K562 (cell line): ENCODE measurements around the gene NKAPL. TPM values are rescaled to one million over a fixed set of nuclear protein-coding genes. Genes with fewer than 3 reads are reported as not detected.

ENCODE experiments used
- BRCA1 ChIP-seq, 2 experiments: fragments of 450-650 bp in 1 of 2; sonication (generic) in 1 of 2; formaldehyde crosslinking in 1 of 2; IDR thresholded peaks; 2 replicates each; pipeline versions ENCODE4 v1.5.0 to v1.6.1; 2017 to 2020; ENCODE audit warnings: mild to moderate bottlenecking in 1 of 2, missing genetic modification reagents in 1 of 2
- CSDE1 ChIP-seq, 2 experiments: fragments of 450-650 bp; IDR thresholded peaks; 2 replicates each; pipeline ENCODE4 v1.6.1; 2016; ENCODE audit warnings: mild to moderate bottlenecking in 1 of 2
- DDX20 ChIP-seq: fragments of 450-650 bp; IDR thresholded peaks from 2 replicates; pipeline ENCODE4 v1.6.1; 2016; ENCODE audit warnings: missing genetic modification characterization, low read depth, mild to moderate bottlenecking, missing compliant biosample characterization, moderate library complexity
- GTF3C2 ChIP-seq: IDR thresholded peaks from 3 replicates; pipeline ENCODE4 v1.6.1; 2011; ENCODE audit warnings: borderline replicate concordance, mild to moderate bottlenecking, moderate library complexity; ENCODE audit not compliant: insufficient read length; ENCODE audit errors: extremely low read depth
- JUN ChIP-seq, 2 experiments: sonication (generic) in 1 of 2; formaldehyde crosslinking in 1 of 2; IDR thresholded peaks; 2 replicates each; pipeline versions ENCODE4 v1.6.1 to v1.8.0; 2012 to 2022; ENCODE audit warnings: borderline replicate concordance in 2 of 2, mild to moderate bottlenecking in 2 of 2, improper control_type of control experiment in 1 of 2, low read depth in 1 of 2, low read length in 1 of 2, missing genetic modification reagents in 1 of 2
- KAT8 ChIP-seq: fragments of 450-650 bp; IDR thresholded peaks from 2 replicates; pipeline ENCODE4 v1.6.1; 2016; ENCODE audit warnings: low read depth, mild to moderate bottlenecking
- NELFE ChIP-seq: IDR thresholded peaks from 2 replicates; pipeline ENCODE4 v1.6.1; 2011; ENCODE audit warnings: mild to moderate bottlenecking; ENCODE audit not compliant: insufficient read depth, insufficient read length
- NONO ChIP-seq, 2 experiments: fragments of 200-400 bp in 1 of 2; fragments of 450-650 bp in 1 of 2; formaldehyde crosslinking in 1 of 2; IDR thresholded peaks; 2 replicates each; pipeline ENCODE4 v1.6.1; 2017; ENCODE audit warnings: low read depth in 2 of 2, mild to moderate bottlenecking in 2 of 2, moderate library complexity in 2 of 2, low read length in 1 of 2
- SMARCB1 ChIP-seq: IDR thresholded peaks from 2 replicates; pipeline ENCODE4 v1.6.1; 2011; ENCODE audit warnings: improper control_type of control experiment, low read depth; ENCODE audit not compliant: insufficient read length
- SNIP1 ChIP-seq: fragments of 450-650 bp; IDR thresholded peaks from 2 replicates; pipeline ENCODE4 v1.7.1; 2017; ENCODE audit warnings: low read depth, mild to moderate bottlenecking
- SPI1 ChIP-seq: IDR thresholded peaks from 2 replicates; pipeline ENCODE4 v1.6.1; 2011; ENCODE audit warnings: low read depth, low read length, control low read depth, borderline replicate concordance
- THRB ChIP-seq: fragments of 450-650 bp; formaldehyde crosslinking; conservative IDR thresholded peaks from 2 replicates; pipeline ENCODE4 v1.4.0; 2022; ENCODE audit warnings: mild to moderate bottlenecking, missing genetic modification characterization
- ZNF165 ChIP-seq: fragments of 250-450 bp; sonication (Bioruptor Pico); IDR thresholded peaks from 2 replicates; pipeline ENCODE4 v1.4.0; 2020; ENCODE audit warnings: borderline replicate concordance
- ZNF197 ChIP-seq: fragments of 200-800 bp; sonication (Bioruptor generic); IDR thresholded peaks from 2 replicates; pipeline ENCODE4 v1.6.1; 2016; ENCODE audit warnings: low read depth, missing genetic modification characterization, missing compliant biosample characterization
- ZNF212 ChIP-seq: fragments of 450-650 bp; formaldehyde crosslinking; IDR thresholded peaks from 2 replicates; pipeline ENCODE4 v1.4.0; 2020; ENCODE audit warnings: mild to moderate bottlenecking
- ZNF609 ChIP-seq: sonication (generic); formaldehyde crosslinking; IDR thresholded peaks from 2 replicates; pipeline ENCODE4 v1.8.1; 2023; ENCODE audit warnings: missing genetic modification reagents, mild to moderate bottlenecking, borderline replicate concordance
- polyA plus RNA-seq, 8 experiments: library from polyadenylated mRNA; depleted of rRNA in 4 of 8; stranded (reverse) in 5 of 8; unstranded in 3 of 8; fragments of >200 nt; fragmentation: Nextera tagmentation in 2 of 8; fragmentation: Illumina TruSeq in 1 of 8; extraction: Ambion mirVana in 2 of 8; extraction: Trizol in 1 of 8; gene quantifications; 2 replicates each; pipeline versions ENCODE4 v1.2.1 to v1.2.3, GENCODE V29; 2011 to 2014; ENCODE audit warnings: inconsistent platforms in 1 of 8, missing spikeins in 1 of 8
- total RNA-seq, 7 experiments: library from RNA; depleted of rRNA in 6 of 7; stranded (reverse); fragments of >200 nt in 6 of 7; fragmentation: Illumina TruSeq in 2 of 7; extraction: Trizol in 2 of 7; gene quantifications; 2 replicates each; pipeline versions ENCODE4 v1.2.1 to v1.2.3, GENCODE V29; 2011 to 2021; ENCODE audit warnings: low replicate concordance in 1 of 7

NKAPL gene
- total and polyA plus RNA-seq, 9 of the 15 experiments (the other 6 are each of a cell fraction or from before 2014, with no cell fraction given): not detected

- TF ChIP-seq THRB (CRISPR knock-in tag) (no peak), JUN (IDR thresholded peaks at IDR 0.05; ENCODE audit: borderline replicate concordance, low read depth, low read length) (0 out of 2 replicates have a peak, but pooled peaks have one; percentile 4), JUN (CRISPR knock-in tag; IDR thresholded peaks at IDR 0.05; ENCODE audit: borderline replicate concordance) (no peak), CSDE1 (IDR thresholded peaks at IDR 0.05) (no peak; a peak in 1 of 4 replicates), SPI1 (peak; percentile 57; the same call in 1 of the 2 replicates), ZNF609 (CRISPR knock-in tag) (0 out of 2 replicates have a peak, but pooled peaks have one; percentile 40), DDX20 (tag) (0 out of 2 replicates have a peak, but pooled peaks have one; percentile 0), ZNF165 (no peak), KAT8 (no peak), SNIP1 (peak; percentile 92), NELFE (no peak), GTF3C2 (no peak), ZNF212 (CRISPR knock-in tag) (no peak), NONO (IDR thresholded peaks at IDR 0.05; ENCODE audit: low read depth in 2 of 2, low read length in 1 of 2) (0 out of 4 replicates have a peak, but pooled peaks of 1 of the 2 experiments have one; percentile 56), ZNF197 (CRISPR knock-in tag) (peak; percentile 28; the same call in 1 of the 2 replicates), SMARCB1 (no peak), BRCA1 (IDR thresholded peaks at IDR 0.05) (no peak), BRCA1 (CRISPR knock-in tag; IDR thresholded peaks at IDR 0.05) (no peak)
Observed at GRCh38 chr6:28225056-28225834, 33.9 kb upstream of the NKAPL start, which contains the start of gene ZSCAN9 (continued).
